Measurements from ENCODE around the gene B3GNT7.

B3GNT7 gene

GRCh38 chr2:231433990-231434389, 38.5 kb downstream of the B3GNT7 start:
- CTCF ChIA-PET, result no interaction called here
- POLR2A ChIA-PET (ENCODE audit: low non-redundant PET), result no interaction called here

DNA sequence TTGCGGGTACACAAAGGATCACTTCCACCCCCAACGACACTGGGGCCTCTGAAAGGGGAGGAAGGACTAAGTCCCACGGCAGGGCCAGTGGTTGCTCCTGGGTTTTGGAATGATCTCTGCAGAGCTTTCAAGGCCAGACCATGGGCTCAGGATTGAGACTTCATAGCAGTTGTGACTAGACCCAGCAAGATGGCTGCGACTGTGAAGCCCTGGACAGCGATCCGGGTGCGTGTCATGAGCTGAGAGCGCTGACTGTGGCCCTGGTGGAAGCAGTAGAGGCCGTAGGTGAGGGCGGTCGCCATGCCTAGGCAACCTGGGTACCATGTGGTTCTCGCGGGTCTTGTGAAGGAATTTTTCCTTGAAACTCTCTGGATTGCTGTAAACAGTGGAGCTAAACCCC, 41.4 kb downstream of the B3GNT7 start:
- POLR2A ChIA-PET (ENCODE audit: low non-redundant PET), result no interaction called here
- H3K27ac ChIP-seq, result no peak overlapping the region
- no peak for TF ChIP-seq CTCF (conservative IDR thresholded peaks at IDR 0.05; ENCODE audit: low read depth)
- CTCF ChIA-PET, result interaction anchor here (0.6 kb wide), 2 partner anchors 9 to 192 kb away, joined by 3 to 4 read pairs; no protein-coding TSS in a partner anchor
- DNase-seq (ENCODE audit: low spot score), result no peak

More at GRCh38 chr2:231433990-231434389, 38.5 kb downstream of the B3GNT7 start:
- H3K27ac ChIP-seq, result no peak overlapping the region
- DNase-seq (ENCODE audit: low spot score), result no peak
- no peak for TF ChIP-seq CTCF (conservative IDR thresholded peaks at IDR 0.05; ENCODE audit: low read depth)

DNA sequence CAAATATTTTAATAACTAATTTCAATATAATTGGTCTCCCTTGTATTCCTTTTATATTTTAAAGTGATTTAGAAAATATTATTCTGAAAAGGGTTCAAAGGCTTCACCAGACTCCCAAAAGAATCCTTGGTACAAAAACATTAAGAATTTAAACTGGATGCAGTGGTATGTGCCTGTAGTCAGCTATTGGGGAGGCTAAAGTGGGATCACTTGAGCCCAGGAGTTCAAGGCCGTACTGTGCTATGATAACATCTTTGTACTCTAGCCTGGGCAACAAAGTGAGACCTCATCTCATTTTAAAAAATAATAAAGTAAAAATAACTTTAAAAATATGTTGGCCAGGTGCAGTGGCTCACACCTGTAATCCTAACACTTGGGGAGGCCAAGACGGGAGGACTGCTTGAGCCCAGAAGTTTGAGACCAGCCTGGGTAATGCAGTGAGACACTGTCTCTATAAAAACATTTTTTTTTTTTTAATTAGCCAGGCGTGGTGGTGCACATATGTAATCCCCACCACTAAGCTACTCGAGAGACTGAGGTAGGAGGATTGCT, 54.1 kb downstream of the B3GNT7 start:
- no peak for TF ChIP-seq CTCF (conservative IDR thresholded peaks at IDR 0.05; ENCODE audit: low read depth)
- H3K27ac ChIP-seq, result no peak overlapping the region
- POLR2A ChIA-PET (ENCODE audit: low non-redundant PET), result no interaction called here
- CTCF ChIA-PET, result no interaction called here
- no peak for DNase-seq (ENCODE audit: low spot score)

DNA sequence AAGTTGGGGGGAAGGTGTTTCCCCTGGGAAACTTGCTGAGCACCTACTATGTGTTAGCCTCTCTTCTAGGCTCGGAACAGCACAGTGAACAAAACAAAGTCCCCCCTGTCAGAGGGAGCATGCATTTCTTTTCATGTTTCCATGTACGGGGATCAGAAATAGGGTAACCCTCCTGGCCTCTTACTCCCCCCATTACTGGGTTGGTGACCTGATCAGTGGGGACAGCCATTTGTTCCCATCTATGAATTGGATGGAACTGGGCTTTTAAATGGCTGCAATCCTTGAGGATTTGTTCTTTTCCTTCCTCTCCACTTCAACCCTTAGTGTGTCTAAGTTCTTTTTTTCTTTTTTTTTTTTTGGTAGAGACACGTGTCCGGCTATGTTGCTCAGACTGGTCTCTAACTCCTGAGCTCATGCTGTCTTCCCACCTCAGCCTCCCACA, 55.1 kb downstream of the B3GNT7 start:
- ChIA-PET CTCF (interaction anchor here (0.6 kb wide), 1 partner anchor 548 kb away, joined by 6 read pairs; no protein-coding TSS in a partner anchor), POLR2A (ENCODE audit: low non-redundant PET) (no interaction called here)
- TF ChIP-seq CTCF (conservative IDR thresholded peaks at IDR 0.05; ENCODE audit: low read depth), result no peak
- DNase-seq (ENCODE audit: low spot score), result no peak
- H3K27ac ChIP-seq, result no peak overlapping the region
